Neural cell (in vitro differentiated cells): ENCODE results near the gene MAGEH1.
"Not testable (repeated sequence)": the region's sequence is repeated elsewhere in the genome, so short reads cannot be mapped to it uniquely, and the experiment has no call there.

ENCODE experiments used
- EZH2 ChIP-seq: fragments of 200-600, 300-800 bp; shearing (Covaris generic), sonication (generic); IDR thresholded peaks from 2 replicates; pipeline ENCODE4 v1.6.1; 2014; ENCODE audit warnings: antibody characterized with exemption, low read length, borderline replicate concordance, mild to moderate bottlenecking; ENCODE audit not compliant: insufficient read depth, poor library complexity, severe bottlenecking
- POLR2AphosphoS5 ChIP-seq: IDR thresholded peaks from 2 replicates; pipeline ENCODE4 v1.6.1; 2012
- RAD21 ChIP-seq: fragments of 450-650 bp; conservative IDR thresholded peaks from 2 replicates; pipeline ENCODE4 v1.6.1; 2014; ENCODE audit warnings: antibody characterized with exemption, mild to moderate bottlenecking, moderate library complexity
- SMC3 ChIP-seq: fragments of 450-650 bp; conservative IDR thresholded peaks from 2 replicates; pipeline ENCODE4 v1.6.1; 2014; ENCODE audit warnings: antibody characterized with exemption, mild to moderate bottlenecking, moderate library complexity; ENCODE audit not compliant: poor library complexity
- TF ChIP-seq, protein P1 (sequence below): fragments of 450-650 bp; IDR thresholded peaks from 2 replicates; pipeline ENCODE4 v1.5.1; 2014; ENCODE audit warnings: antibody characterized with exemption, mild to moderate bottlenecking, moderate library complexity; ENCODE audit not compliant: poor library complexity, severe bottlenecking
- TF ChIP-seq, protein P2 (sequence below): IDR thresholded peaks from 2 replicates; pipeline ENCODE4 v1.6.1; 2012; ENCODE audit warnings: borderline replicate concordance

DNA sequence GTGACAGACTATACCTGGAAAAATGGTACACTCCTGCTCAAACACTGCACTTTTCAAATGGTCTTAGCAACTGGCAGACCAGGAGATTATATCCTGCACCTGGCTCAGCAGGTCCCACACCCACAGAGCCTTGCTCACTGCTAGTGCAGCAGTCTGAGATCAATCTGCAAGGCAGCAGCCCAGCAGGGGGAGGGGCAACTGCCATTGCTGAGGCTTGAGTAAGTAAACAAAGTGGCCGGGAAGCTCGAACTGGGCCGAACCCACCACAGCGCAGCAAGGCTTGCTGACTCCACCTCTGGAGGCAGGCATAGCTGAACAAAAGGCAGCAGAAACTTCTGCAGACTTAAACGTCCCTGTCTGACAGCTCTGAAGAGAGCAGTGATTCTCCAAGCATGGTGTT lies 8.5 kb upstream of the MAGEH1 start:
- not testable (repeated sequence) for TF ChIP-seq SMC3, EZH2, RAD21, POLR2AphosphoS5
- TF ChIP-seq, protein P1, sequence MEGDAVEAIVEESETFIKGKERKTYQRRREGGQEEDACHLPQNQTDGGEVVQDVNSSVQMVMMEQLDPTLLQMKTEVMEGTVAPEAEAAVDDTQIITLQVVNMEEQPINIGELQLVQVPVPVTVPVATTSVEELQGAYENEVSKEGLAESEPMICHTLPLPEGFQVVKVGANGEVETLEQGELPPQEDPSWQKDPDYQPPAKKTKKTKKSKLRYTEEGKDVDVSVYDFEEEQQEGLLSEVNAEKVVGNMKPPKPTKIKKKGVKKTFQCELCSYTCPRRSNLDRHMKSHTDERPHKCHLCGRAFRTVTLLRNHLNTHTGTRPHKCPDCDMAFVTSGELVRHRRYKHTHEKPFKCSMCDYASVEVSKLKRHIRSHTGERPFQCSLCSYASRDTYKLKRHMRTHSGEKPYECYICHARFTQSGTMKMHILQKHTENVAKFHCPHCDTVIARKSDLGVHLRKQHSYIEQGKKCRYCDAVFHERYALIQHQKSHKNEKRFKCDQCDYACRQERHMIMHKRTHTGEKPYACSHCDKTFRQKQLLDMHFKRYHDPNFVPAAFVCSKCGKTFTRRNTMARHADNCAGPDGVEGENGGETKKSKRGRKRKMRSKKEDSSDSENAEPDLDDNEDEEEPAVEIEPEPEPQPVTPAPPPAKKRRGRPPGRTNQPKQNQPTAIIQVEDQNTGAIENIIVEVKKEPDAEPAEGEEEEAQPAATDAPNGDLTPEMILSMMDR, result not testable (repeated sequence)
- TF ChIP-seq, protein P2, sequence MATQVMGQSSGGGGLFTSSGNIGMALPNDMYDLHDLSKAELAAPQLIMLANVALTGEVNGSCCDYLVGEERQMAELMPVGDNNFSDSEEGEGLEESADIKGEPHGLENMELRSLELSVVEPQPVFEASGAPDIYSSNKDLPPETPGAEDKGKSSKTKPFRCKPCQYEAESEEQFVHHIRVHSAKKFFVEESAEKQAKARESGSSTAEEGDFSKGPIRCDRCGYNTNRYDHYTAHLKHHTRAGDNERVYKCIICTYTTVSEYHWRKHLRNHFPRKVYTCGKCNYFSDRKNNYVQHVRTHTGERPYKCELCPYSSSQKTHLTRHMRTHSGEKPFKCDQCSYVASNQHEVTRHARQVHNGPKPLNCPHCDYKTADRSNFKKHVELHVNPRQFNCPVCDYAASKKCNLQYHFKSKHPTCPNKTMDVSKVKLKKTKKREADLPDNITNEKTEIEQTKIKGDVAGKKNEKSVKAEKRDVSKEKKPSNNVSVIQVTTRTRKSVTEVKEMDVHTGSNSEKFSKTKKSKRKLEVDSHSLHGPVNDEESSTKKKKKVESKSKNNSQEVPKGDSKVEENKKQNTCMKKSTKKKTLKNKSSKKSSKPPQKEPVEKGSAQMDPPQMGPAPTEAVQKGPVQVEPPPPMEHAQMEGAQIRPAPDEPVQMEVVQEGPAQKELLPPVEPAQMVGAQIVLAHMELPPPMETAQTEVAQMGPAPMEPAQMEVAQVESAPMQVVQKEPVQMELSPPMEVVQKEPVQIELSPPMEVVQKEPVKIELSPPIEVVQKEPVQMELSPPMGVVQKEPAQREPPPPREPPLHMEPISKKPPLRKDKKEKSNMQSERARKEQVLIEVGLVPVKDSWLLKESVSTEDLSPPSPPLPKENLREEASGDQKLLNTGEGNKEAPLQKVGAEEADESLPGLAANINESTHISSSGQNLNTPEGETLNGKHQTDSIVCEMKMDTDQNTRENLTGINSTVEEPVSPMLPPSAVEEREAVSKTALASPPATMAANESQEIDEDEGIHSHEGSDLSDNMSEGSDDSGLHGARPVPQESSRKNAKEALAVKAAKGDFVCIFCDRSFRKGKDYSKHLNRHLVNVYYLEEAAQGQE, result not testable (repeated sequence)
